Panc1 (cell line): ENCODE results near the gene TRIM2. TPM values are rescaled to one million over a fixed set of nuclear protein-coding genes. Genes with fewer than 3 reads are reported as not detected.

Experiments
- ATAC-seq: fragments of 200-7000 bp; cut with Tn5 transposase; 2 replicates; pipeline ENCODE4 v1.9.1; 2020; ENCODE audit warnings: mild to moderate bottlenecking, moderate library complexity
- BruUV-seq: library from RNA; stranded (reverse); fragments of 400-500 nt; replicated peaks from 2 replicates; lab custom pipeline; 2021; lab: Mats Ljungman, UMichigan
- CTCF ChIA-PET: fragments of 300-600 bp; sonication (Branson Sonifier 250); formaldehyde crosslinking; loops from one replicate; lab custom pipeline; 2022; ENCODE audit warnings: antibody characterized with exemption; lab: Charles Lee
- POLR2A ChIA-PET: fragments of 300-600 bp; sonication (Branson Sonifier 250); formaldehyde crosslinking; loops from one replicate; lab custom pipeline; 2022; ENCODE audit warnings: antibody characterized with exemption; lab: Charles Lee
- DNase-seq: peaks from one replicate; pipeline ENCODE4 v3.0.0-alpha.2; 2010; ENCODE audit warnings: low read depth, low spot score
- H3K27ac ChIP-seq: 2 replicates; pipeline ENCODE4 v1.5.1; 2011; ENCODE audit warnings: mild to moderate bottlenecking, low read length, inconsistent platforms
- H3K27me3 ChIP-seq: fragments of 200-500 bp; sonication (Bioruptor generic); 2 replicates; pipeline ENCODE4 v1.6.0; 2014; ENCODE audit warnings: low read length, inconsistent platforms; ENCODE audit not compliant: control insufficient read depth, insufficient read depth
- H3K36me3 ChIP-seq: fragments of 200-500 bp; sonication (Bioruptor generic); 2 replicates; pipeline ENCODE4 v1.5.1; 2014; ENCODE audit warnings: inconsistent platforms, mild to moderate bottlenecking, low read length, moderate library complexity; ENCODE audit not compliant: control insufficient read depth, insufficient read depth
- H3K4me1 ChIP-seq: 2 replicates; pipeline ENCODE4 v1.5.1; 2011; ENCODE audit warnings: inconsistent platforms, mild to moderate bottlenecking, low read length, moderate library complexity; ENCODE audit not compliant: control insufficient read depth, insufficient read depth
- H3K4me3 ChIP-seq, 2 experiments: 2 replicates each; pipeline ENCODE4 v1.5.1; 2011 to 2012; ENCODE audit warnings: low read depth in 2 of 2, low read length in 2 of 2, mild to moderate bottlenecking in 2 of 2, inconsistent platforms in 1 of 2, moderate library complexity in 1 of 2
- H3K9me3 ChIP-seq: fragments of 200-500 bp; sonication (Bioruptor generic); 2 replicates; pipeline ENCODE4 v1.5.1; 2014; ENCODE audit warnings: low read depth, mild to moderate bottlenecking, inconsistent platforms, low read length, moderate library complexity; ENCODE audit not compliant: control insufficient read depth, insufficient read depth
- CTCF ChIP-seq: fragments of 450-650 bp; IDR thresholded peaks from 2 replicates; pipeline ENCODE4 v1.5.1; 2017; ENCODE audit warnings: mild to moderate bottlenecking
- POLR2AphosphoS5 ChIP-seq: IDR thresholded peaks from 2 replicates; pipeline ENCODE4 v1.6.1; 2012; ENCODE audit warnings: mild to moderate bottlenecking, low read depth, low read length, moderate library complexity
- REST ChIP-seq, 2 experiments: IDR thresholded peaks; 2 replicates each; pipeline ENCODE4 v1.6.1; 2011 to 2012; ENCODE audit warnings: low read depth in 2 of 2, control low read depth in 1 of 2, low read length in 1 of 2, mild to moderate bottlenecking in 1 of 2, moderate library complexity in 1 of 2; ENCODE audit not compliant: insufficient read depth in 1 of 2
- SIN3A ChIP-seq: IDR thresholded peaks from 2 replicates; pipeline ENCODE4 v1.6.1; 2012; ENCODE audit warnings: low read depth, mild to moderate bottlenecking, low read length, moderate library complexity, borderline replicate concordance; ENCODE audit not compliant: insufficient read depth
- TCF7L2 ChIP-seq: IDR thresholded peaks from 2 replicates; pipeline ENCODE4 v1.6.1; 2011; ENCODE audit warnings: mild to moderate bottlenecking, low read depth, low read length, inconsistent platforms
- in situ Hi-C: cut with HindIII; loops from 2 replicates; pipeline ENCODE4 v1.10.0; 2016; ENCODE audit warnings: low sequenced_read_pairs, low pct_unique_long_range_greater_than_20kb
- intact Hi-C: fragments of 100-400 bp; cut with micrococcal nuclease; formaldehyde crosslinking; loops from one replicate; pipeline ENCODE4 v1.10.0; 2022; ENCODE audit not compliant: unreplicated experiment
- total RNA-seq: library from RNA; stranded (reverse); gene quantifications from one replicate; pipeline ENCODE4 v1.2.1, GENCODE V29; 2021; ENCODE audit not compliant: unreplicated experiment

TRIM2 gene
- total RNA-seq, 1 experiment from 2014 or later, result 18.9 TPM

GRCh38 chr4:153159016-153159415 lies 45.2 kb upstream of the TRIM2 start:
- no peak for TF ChIP-seq TCF7L2
- no peak for TF ChIP-seq SIN3A
- no peak for TF ChIP-seq POLR2AphosphoS5
- peak; percentile 10; the same call in 1 of the 2 replicates for TF ChIP-seq CTCF

GRCh38 chr4:153159728-153160221 lies 44.5 kb upstream of the TRIM2 start:
- H3K4me1 ChIP-seq, result no peaks in the 10 kb centered on the region; the same call in 1 of the 2 replicates
- ChIA-PET POLR2A (no interaction called here), CTCF (no interaction called here)
- H3K36me3 ChIP-seq, result no peaks in the 10 kb centered on the region
- intact Hi-C loops (no loop called here), in situ Hi-C loops (no loop called here)
- ATAC-seq, result no peak
- no TSS peak for BruUV-seq
- H3K9me3 ChIP-seq, result no peaks in the 10 kb centered on the region
- H3K27ac ChIP-seq, result no peak overlapping the region
- TF ChIP-seq TCF7L2 (no peak), SIN3A (no peak), CTCF (no peak), POLR2AphosphoS5 (no peak), REST (IDR thresholded peaks at IDR 0.05; ENCODE audit: insufficient read depth in 1 of 2, low read depth in 2 of 2, low read length in 1 of 2) (no peak)
- H3K27me3 ChIP-seq, result no peaks in the 10 kb centered on the region
- H3K4me3 ChIP-seq, result no peak overlapping the region
- no peak for DNase-seq

More at GRCh38 chr4:153159016-153159415, 45.2 kb upstream of the TRIM2 start:
- no peaks in the 10 kb centered on the region for H3K9me3 ChIP-seq
- no peak overlapping the region for H3K27ac ChIP-seq
- intact Hi-C loops, result no loop called here
- no TSS peak for BruUV-seq
- H3K4me3 ChIP-seq, result no peak overlapping the region
- H3K36me3 ChIP-seq, result no peaks in the 10 kb centered on the region
- in situ Hi-C loops, result no loop called here
- ChIA-PET POLR2A (no interaction called here), CTCF (no interaction called here)
- ATAC-seq (no peak), DNase-seq (no peak)
- peaks cover 3% of the 10 kb centered on the region for H3K4me1 ChIP-seq
- H3K27me3 ChIP-seq, result no peaks in the 10 kb centered on the region
